Measurements from ENCODE around the gene SUMO4. TPM values are rescaled to one million over a fixed set of nuclear protein-coding genes. Genes with fewer than 3 reads are reported as not detected.

The SUMO4 gene
- total RNA-seq, 1 experiment from 2014 or later = 1.1 TPM

GRCh38 chr6:149360536-149360935, 39.5 kb upstream of the SUMO4 start:
- ChIA-PET CTCF (no interaction called here), POLR2A (no interaction called here)
- H3K27ac ChIP-seq (ENCODE audit: low read length) = no peak overlapping the region
- in situ Hi-C loops (cut with HindIII; ENCODE audit: low pct_unique_long_range_greater_than_20kb, low sequenced_read_pairs) (no loop called here), intact Hi-C loops (cut with micrococcal nuclease; ENCODE audit: unreplicated experiment) (no loop called here)
- H3K4me1 ChIP-seq (ENCODE audit: control insufficient read depth, insufficient read depth, low read length) = no peaks in the 10 kb centered on the region
- TF ChIP-seq SIN3A (IDR thresholded peaks at IDR 0.05; ENCODE audit: borderline replicate concordance, insufficient read depth, low read depth, low read length) (no peak), POLR2AphosphoS5 (IDR thresholded peaks at IDR 0.05; ENCODE audit: low read depth, low read length) (no peak), TCF7L2 (IDR thresholded peaks at IDR 0.05; ENCODE audit: low read depth, low read length) (no peak), CTCF (IDR thresholded peaks at IDR 0.05) (no peak), REST (IDR thresholded peaks at IDR 0.05; ENCODE audit: insufficient read depth in 1 of 2, low read depth in 2 of 2, low read length in 1 of 2) (no peak)
- no peak overlapping the region for H3K4me3 ChIP-seq (ENCODE audit: low read depth in 2 of 2, low read length in 2 of 2)
- H3K36me3 ChIP-seq (ENCODE audit: control insufficient read depth, insufficient read depth, low read length) = peaks cover 3% of the 10 kb centered on the region; the same call in 1 of the 2 replicates
- H3K27me3 ChIP-seq (ENCODE audit: control insufficient read depth, insufficient read depth, low read length) = no peaks in the 10 kb centered on the region
- DNase-seq (ENCODE audit: low read depth, low spot score) (no peak), ATAC-seq (no peak)
- no TSS peak for BruUV-seq (replicated peaks)
- H3K9me3 ChIP-seq (ENCODE audit: control insufficient read depth, insufficient read depth, low read depth, low read length) = no peaks in the 10 kb centered on the region

- ChIA-PET CTCF (no interaction called here), POLR2A (no interaction called here)
- in situ Hi-C loops (cut with HindIII; ENCODE audit: low pct_unique_long_range_greater_than_20kb, low sequenced_read_pairs) (no loop called here), intact Hi-C loops (cut with micrococcal nuclease; ENCODE audit: unreplicated experiment) (no loop called here)
- Histone ChIP-seq H3K9me3 (ENCODE audit: control insufficient read depth, insufficient read depth, low read depth, low read length) (no peaks in the 10 kb centered on the region), H3K27ac (ENCODE audit: low read length) (no peak overlapping the region), H3K27me3 (ENCODE audit: control insufficient read depth, insufficient read depth, low read length) (no peaks in the 10 kb centered on the region), H3K4me1 (ENCODE audit: control insufficient read depth, insufficient read depth, low read length) (no peaks in the 10 kb centered on the region), H3K4me3 (ENCODE audit: low read depth in 2 of 2, low read length in 2 of 2) (no peak overlapping the region), H3K36me3 (ENCODE audit: control insufficient read depth, insufficient read depth, low read length) (peaks cover 3% of the 10 kb centered on the region; the same call in 1 of the 2 replicates)
- DNase-seq (ENCODE audit: low read depth, low spot score) (no peak), ATAC-seq (no peak)
- no peak for TF ChIP-seq CTCF (IDR thresholded peaks at IDR 0.05)
- no peak for TF ChIP-seq REST (IDR thresholded peaks at IDR 0.05; ENCODE audit: insufficient read depth in 1 of 2, low read depth in 2 of 2, low read length in 1 of 2)
- no peak for TF ChIP-seq SIN3A (IDR thresholded peaks at IDR 0.05; ENCODE audit: borderline replicate concordance, insufficient read depth, low read depth, low read length)
- no peak for TF ChIP-seq TCF7L2 (IDR thresholded peaks at IDR 0.05; ENCODE audit: low read depth, low read length)
- TF ChIP-seq POLR2AphosphoS5 (IDR thresholded peaks at IDR 0.05; ENCODE audit: low read depth, low read length) = no peak
- no TSS peak for BruUV-seq (replicated peaks)
Observed at GRCh38 chr6:149362289-149362688, 37.8 kb upstream of the SUMO4 start.
